ENCODE measurements around the gene PKDCC. TPM values are rescaled to one million over a fixed set of nuclear protein-coding genes. Genes with fewer than 3 reads are reported as not detected.
A peak's percentile ranks its signal among the peaks of the same experiment; 100 is the strongest.

The PKDCC gene, protein sequence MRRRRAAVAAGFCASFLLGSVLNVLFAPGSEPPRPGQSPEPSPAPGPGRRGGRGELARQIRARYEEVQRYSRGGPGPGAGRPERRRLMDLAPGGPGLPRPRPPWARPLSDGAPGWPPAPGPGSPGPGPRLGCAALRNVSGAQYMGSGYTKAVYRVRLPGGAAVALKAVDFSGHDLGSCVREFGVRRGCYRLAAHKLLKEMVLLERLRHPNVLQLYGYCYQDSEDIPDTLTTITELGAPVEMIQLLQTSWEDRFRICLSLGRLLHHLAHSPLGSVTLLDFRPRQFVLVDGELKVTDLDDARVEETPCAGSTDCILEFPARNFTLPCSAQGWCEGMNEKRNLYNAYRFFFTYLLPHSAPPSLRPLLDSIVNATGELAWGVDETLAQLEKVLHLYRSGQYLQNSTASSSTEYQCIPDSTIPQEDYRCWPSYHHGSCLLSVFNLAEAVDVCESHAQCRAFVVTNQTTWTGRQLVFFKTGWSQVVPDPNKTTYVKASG
- total RNA-seq (10 to 100 TPM; 24.9 to 76.0 TPM), polyA plus RNA-seq (10 to 100 TPM in 1 of 2 donors, 1 to 10 TPM in 1; 2.0 to 14.6 TPM)

DNA sequence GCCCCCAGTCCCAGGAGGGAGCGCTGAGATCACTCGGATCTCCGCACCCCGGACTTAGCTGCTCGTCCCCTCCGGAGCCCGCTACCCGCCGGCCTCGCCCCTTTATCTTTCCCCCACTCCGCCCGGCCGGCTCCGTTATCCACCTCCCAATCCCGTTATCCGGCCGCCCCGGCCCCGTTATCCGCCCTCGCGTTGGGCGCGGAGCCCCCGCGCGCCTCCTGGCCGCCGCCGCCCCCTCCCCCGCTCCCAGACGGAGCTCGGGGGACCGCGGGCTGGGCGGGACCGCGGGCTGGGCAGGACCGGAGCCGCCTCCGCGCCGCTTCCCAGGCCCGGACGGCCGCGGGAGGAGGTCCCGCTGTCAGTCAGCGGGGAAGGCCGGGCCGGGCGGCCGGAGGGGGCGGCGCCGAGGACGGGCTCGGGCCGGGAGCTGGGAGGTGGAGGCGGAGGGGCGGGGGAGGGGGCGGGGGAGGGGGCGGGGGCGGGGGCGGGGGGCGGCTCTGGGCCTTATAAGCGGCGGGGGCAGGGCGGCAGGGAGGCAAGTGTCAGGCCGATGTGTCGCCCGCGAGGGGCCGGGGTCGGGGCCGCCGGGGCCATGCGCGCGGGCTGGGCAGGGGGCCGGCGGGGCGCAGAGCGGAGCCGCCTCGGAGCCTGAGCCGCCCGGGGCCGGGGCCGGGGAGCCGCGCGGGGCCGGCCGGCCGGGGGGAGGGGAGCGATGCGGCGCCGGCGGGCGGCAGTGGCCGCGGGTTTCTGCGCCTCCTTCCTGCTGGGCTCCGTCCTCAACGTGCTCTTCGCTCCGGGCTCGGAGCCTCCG lies at the start of gene PKDCC:
Gene PKDCC (plus strand): TSS at position 534 of the 811 bp plus-strand sequence. CDS start 179 bp downstream, at position 713.
- H3K9me3 ChIP-seq (ENCODE audit: control insufficient read depth in 4 of 4, low read length in 3 of 4), result no peaks in the 10 kb centered on the region
- DNase-seq (ENCODE audit: low spot score), result peak; percentile 80
- no peaks in the 10 kb centered on the region for H3K27me3 ChIP-seq (ENCODE audit: control insufficient read depth in 4 of 4, insufficient read depth in 4 of 4, low read length in 3 of 4)
- H3K4me1 ChIP-seq (ENCODE audit: control insufficient read depth in 4 of 4, insufficient read depth in 4 of 4, low read length in 3 of 4), result peaks cover 6 to 28% (median 12%) of the 10 kb centered on the region in 4 donors
- TF ChIP-seq HNF4G (IDR thresholded peaks at IDR 0.05), result no peak
- TF ChIP-seq, protein P1, sequence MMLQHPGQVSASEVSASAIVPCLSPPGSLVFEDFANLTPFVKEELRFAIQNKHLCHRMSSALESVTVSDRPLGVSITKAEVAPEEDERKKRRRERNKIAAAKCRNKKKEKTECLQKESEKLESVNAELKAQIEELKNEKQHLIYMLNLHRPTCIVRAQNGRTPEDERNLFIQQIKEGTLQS (IDR thresholded peaks at IDR 0.05), result no peak
- TF ChIP-seq EGR1 (IDR thresholded peaks at IDR 0.05; ENCODE audit: low read depth in 2 of 2), result peak in 1 of 2 donors; percentile 12
- no peak for TF ChIP-seq FOXA2 (IDR thresholded peaks at IDR 0.05)
- no peak for TF ChIP-seq RXRA (IDR thresholded peaks at IDR 0.05)
- H3K9ac ChIP-seq (ENCODE audit: low read depth in 1 of 2, low read length in 2 of 2), result peak within 1 kb of the TSS; percentile 2 to 25
- peak within 1 kb of the TSS; percentile 56 to 71 for H3K27ac ChIP-seq (ENCODE audit: low read depth in 1 of 2, low read length in 2 of 2)
- WGBS, result under 1% methylated on average over 95 of the region's 111 CpGs
- peak within 1 kb of the TSS; percentile 49 to 88 (median 65) for H3K4me3 ChIP-seq (ENCODE audit: low read depth in 1 of 3, low read length in 3 of 3)
- H3K36me3 ChIP-seq (ENCODE audit: control insufficient read depth in 4 of 4, insufficient read depth in 3 of 4, low read depth in 1 of 4, low read length in 3 of 4), result no peaks in the 10 kb centered on the region

DNA sequence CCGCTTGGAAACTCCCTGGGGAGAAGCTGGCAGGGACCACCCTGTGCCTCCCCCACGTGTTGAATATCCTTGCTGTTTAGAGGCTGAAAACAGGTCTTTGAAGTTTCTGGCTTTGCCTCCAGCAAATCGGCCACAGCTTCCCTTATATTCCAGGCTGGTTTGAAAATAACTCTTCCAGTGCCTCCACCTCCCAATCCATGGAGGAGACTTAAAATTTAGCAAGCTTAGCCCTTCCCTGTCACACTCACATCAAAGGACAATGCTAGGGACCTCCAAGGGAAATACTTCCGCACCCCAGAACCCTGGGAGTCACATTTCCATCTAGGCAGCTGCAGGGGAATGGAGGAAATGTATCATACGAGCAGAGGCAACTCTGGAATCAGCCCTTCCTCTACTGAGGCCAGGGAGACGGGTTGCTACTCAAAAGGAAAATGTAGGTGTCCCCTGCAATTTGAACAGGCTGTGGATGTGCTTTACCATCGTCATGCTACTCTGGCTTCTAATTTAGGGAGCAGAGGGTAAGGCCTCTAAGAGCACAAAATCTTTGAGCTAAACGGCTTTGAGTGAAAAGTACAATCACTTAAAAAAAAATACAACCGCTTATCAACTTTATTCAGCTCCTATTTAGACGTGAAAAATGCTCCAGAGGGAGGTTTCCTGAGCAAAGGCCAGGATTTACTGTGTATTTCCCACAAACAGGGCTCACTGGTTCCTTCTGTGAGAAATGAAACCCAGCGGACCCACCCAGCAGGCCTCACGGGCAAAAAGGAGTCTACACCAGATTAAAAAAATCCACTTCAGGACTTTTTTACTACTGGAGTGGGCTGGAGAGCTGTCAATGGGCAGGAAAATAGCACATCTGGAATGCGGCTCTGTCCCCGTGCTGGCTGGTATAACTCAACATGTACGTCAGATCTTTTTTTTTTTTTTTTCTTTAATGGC lies 49.4 kb upstream of the PKDCC start:
- H3K9ac ChIP-seq (ENCODE audit: low read depth in 1 of 2, low read length in 2 of 2), result no peak overlapping the region
- no peak overlapping the region for H3K27ac ChIP-seq (ENCODE audit: low read depth in 1 of 2, low read length in 2 of 2)
- H3K36me3 ChIP-seq (ENCODE audit: control insufficient read depth in 4 of 4, insufficient read depth in 3 of 4, low read depth in 1 of 4, low read length in 3 of 4), result no peaks in the 10 kb centered on the region
- TF ChIP-seq RXRA (IDR thresholded peaks at IDR 0.05) (no peak), EGR1 (IDR thresholded peaks at IDR 0.05; ENCODE audit: low read depth in 2 of 2) (no peak), RAD21 (IDR thresholded peaks at IDR 0.05) (no peak), TAF1 (conservative IDR thresholded peaks at IDR 0.05) (no peak)
- TF ChIP-seq, protein P2, sequence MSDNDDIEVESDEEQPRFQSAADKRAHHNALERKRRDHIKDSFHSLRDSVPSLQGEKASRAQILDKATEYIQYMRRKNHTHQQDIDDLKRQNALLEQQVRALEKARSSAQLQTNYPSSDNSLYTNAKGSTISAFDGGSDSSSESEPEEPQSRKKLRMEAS (IDR thresholded peaks at IDR 0.05), result no peak
- TF ChIP-seq, protein P3, sequence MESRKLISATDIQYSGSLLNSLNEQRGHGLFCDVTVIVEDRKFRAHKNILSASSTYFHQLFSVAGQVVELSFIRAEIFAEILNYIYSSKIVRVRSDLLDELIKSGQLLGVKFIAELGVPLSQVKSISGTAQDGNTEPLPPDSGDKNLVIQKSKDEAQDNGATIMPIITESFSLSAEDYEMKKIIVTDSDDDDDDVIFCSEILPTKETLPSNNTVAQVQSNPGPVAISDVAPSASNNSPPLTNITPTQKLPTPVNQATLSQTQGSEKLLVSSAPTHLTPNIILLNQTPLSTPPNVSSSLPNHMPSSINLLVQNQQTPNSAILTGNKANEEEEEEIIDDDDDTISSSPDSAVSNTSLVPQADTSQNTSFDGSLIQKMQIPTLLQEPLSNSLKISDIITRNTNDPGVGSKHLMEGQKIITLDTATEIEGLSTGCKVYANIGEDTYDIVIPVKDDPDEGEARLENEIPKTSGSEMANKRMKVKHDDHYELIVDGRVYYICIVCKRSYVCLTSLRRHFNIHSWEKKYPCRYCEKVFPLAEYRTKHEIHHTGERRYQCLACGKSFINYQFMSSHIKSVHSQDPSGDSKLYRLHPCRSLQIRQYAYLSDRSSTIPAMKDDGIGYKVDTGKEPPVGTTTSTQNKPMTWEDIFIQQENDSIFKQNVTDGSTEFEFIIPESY (IDR thresholded peaks at IDR 0.05), result no peak
- H3K4me1 ChIP-seq (ENCODE audit: control insufficient read depth in 4 of 4, insufficient read depth in 4 of 4, low read length in 3 of 4), result no peaks in the 10 kb centered on the region
- no peaks in the 10 kb centered on the region for H3K9me3 ChIP-seq (ENCODE audit: control insufficient read depth in 4 of 4, low read length in 3 of 4)
- DNase-seq (ENCODE audit: low spot score), result no peak
- H3K4me3 ChIP-seq (ENCODE audit: low read depth in 1 of 3, low read length in 3 of 3), result no peak overlapping the region
- WGBS, result 74% methylated on average over 15 of the region's 15 CpGs
- no peaks in the 10 kb centered on the region for H3K27me3 ChIP-seq (ENCODE audit: control insufficient read depth in 4 of 4, insufficient read depth in 4 of 4, low read length in 3 of 4)

DNA sequence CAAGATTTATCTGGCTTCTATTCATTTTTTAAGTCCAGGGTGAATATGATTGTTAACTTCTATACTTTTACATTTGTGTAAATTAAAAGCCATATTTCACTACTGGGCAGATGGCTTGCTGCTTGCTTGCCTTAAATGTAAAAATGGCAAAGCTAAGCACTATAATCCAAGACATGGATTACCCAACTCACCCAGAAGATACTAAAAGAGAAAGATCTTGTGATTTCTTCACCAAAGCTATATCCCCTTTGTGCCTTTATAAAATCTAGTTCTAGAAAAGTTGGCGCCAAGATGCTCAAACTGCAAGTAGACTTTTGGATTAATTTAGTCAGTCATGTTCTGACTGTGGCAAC lies 48.7 kb upstream of the PKDCC start:
- WGBS, result 92% methylated on average over 1 of the region's 1 CpG
- DNase-seq (ENCODE audit: low spot score), result no peak
- Histone ChIP-seq H3K27ac (ENCODE audit: low read depth in 1 of 2, low read length in 2 of 2) (no peak overlapping the region), H3K4me1 (ENCODE audit: control insufficient read depth in 4 of 4, insufficient read depth in 4 of 4, low read length in 3 of 4) (no peaks in the 10 kb centered on the region), H3K9me3 (ENCODE audit: control insufficient read depth in 4 of 4, low read length in 3 of 4) (no peaks in the 10 kb centered on the region), H3K9ac (ENCODE audit: low read depth in 1 of 2, low read length in 2 of 2) (no peak overlapping the region), H3K27me3 (ENCODE audit: control insufficient read depth in 4 of 4, insufficient read depth in 4 of 4, low read length in 3 of 4) (no peaks in the 10 kb centered on the region), H3K36me3 (ENCODE audit: control insufficient read depth in 4 of 4, insufficient read depth in 3 of 4, low read depth in 1 of 4, low read length in 3 of 4) (no peaks in the 10 kb centered on the region), H3K4me3 (ENCODE audit: low read depth in 1 of 3, low read length in 3 of 3) (no peak overlapping the region)
- TF ChIP-seq, protein P3 (IDR thresholded peaks at IDR 0.05), result no peak
- no peak for TF ChIP-seq RAD21 (IDR thresholded peaks at IDR 0.05)
- TF ChIP-seq, protein P4, sequence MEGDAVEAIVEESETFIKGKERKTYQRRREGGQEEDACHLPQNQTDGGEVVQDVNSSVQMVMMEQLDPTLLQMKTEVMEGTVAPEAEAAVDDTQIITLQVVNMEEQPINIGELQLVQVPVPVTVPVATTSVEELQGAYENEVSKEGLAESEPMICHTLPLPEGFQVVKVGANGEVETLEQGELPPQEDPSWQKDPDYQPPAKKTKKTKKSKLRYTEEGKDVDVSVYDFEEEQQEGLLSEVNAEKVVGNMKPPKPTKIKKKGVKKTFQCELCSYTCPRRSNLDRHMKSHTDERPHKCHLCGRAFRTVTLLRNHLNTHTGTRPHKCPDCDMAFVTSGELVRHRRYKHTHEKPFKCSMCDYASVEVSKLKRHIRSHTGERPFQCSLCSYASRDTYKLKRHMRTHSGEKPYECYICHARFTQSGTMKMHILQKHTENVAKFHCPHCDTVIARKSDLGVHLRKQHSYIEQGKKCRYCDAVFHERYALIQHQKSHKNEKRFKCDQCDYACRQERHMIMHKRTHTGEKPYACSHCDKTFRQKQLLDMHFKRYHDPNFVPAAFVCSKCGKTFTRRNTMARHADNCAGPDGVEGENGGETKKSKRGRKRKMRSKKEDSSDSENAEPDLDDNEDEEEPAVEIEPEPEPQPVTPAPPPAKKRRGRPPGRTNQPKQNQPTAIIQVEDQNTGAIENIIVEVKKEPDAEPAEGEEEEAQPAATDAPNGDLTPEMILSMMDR (IDR thresholded peaks at IDR 0.05; ENCODE audit: low read depth, low read length, missing input control), result no peak

All from liver (tissue), 9 donors.